Activated naive CD8-positive, alpha-beta T cell treated with anti-CD3 and anti-CD28 coated beads, Interleukin-2, amount 50 U/mL, for 16 hours (primary cell): ENCODE results near the gene CCNL2.
A peak's percentile ranks its signal among the peaks of the same experiment; 100 is the strongest.
"Not testable (repeated sequence)": the region's sequence is repeated elsewhere in the genome, so short reads cannot be mapped to it uniquely, and the experiment has no call there.

ENCODE experiments used
- DNase-seq: peaks from one replicate; pipeline ENCODE4 v3.0.0-alpha.2; 2020; ENCODE audit warnings: low read depth, low spot score

CCNL2 gene

DNA sequence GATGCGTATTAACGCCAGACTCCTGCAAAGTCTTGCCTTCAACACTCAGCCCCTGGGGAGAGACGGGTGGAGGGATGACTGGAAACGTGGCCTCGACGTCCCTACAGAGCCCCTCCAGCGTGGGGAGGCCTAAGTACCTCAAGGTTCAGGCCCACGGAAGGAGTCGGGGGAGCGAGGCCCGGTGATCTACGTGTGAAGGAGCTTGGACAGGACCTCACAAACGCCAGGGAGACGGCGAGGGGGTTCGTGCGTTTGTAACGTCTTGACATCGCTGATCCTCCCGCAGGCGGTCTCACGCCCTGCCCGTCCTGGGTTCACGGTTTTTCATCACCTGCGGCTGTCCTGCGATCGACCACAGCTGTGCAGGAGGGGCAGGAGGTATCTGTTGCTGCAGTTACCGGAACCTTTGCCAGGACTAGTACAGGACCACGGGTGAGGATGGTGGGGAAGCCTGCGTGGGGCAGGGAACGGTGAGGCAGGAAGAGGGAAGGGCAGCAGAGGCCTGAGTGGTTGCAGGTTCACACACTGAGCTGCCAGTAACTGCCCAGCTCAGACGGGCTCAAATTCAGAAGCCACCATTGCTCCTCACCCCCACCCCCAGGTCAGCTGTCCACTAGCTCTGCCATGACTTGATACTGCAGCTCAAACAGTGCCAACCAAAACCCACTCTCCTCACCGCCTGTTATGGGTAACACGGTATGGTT, 889 bp upstream of the CCNL2 start:
- no peak for DNase-seq

DNA sequence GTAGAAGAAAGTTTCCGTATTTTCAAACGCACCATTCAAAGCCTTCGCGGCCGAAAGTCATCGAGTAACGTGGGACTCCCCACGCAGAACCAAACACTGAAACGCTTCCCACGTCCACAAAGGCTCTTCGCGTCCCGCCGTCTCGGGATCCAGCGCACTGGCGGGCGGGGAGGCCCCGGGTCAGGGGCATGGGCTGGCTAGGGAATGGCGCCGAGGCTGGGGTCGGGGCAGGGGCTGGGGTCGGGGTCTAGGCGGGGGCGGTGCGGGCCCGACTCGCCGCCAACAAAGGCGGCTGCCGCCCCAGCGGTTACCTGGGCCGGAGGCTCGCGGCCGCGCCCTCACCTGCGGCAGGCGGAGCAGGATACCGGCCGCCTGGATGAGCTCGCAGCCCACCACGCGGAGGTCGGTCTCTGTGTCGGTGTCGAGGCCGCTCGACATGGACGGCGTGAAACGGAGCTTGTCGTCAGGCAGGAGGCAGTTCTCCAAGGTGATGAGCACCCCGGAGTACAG, 403 bp downstream of the CCNL2 start:
- DNase-seq = no peak

DNA sequence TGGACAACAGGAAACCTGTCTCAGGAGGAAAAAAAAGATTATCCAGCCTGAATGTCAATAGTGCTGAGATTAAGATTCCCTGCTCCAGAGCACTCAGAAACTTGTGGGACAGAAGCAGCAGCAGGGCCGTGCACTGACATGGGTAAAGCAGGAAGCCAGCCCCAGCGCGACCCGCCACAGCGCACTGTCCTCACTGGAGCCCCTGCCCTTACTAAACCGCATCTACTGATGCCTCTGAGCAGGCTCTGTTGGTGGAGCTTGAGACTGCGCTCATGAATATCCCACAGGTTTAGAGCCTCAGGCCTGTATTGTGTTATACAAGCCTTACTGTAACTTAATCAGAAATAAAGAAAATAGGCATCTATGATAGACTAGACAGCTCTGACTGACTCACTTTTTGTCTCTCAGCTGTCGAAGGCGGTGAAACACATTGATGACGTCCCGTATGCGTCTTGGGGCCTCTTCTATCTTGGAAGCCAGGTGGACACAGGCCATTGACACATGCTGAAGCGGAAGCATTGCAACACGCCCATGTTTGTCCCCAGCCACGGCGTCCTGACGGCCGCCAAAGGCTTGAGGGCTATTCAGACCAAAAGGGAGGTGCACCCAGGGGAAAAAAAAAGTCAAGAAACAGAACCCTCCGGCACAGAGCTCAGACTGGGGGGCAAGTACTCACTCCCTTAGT, 1.2 kb downstream of the CCNL2 start:
- no peak for DNase-seq

DNA sequence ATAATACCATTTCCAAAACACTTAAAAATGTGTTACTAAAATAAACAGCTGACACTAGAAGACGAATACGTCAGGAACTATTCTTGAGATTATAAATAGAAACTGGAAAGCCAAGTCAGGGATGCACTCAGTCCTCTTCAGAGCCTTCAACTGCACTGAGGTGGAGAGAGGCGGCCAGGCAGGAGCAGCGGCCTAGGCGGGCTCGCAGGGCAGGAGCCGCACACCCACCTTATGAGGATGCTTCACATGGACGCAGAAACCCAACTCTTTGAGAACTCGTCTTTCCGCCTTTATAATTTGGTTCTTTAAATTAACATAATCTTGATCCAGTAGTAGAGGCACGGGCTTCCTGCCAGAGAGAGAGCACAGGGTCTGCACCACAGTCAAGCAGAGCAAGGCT, 4.0 kb downstream of the CCNL2 start:
- DNase-seq = no peak

DNA sequence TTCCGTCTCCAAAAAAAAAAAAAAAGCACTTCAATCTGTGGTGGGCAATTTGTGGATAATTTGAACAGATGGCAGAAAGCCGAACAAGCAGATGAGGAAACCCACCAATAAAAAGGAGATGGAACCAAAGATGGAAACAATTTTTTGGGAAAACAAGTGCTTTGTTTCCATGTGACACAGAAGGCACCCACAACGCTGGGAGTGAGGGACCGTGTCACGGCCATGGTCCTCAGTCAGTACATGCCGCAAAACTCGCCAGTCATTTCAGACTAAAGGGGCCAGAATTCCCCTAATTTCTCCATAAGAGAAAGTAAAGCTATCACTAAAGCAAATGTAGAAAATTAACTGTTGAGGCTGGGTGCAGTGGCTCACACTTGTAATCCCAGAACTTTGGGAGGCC, 5.0 kb downstream of the CCNL2 start:
- no peak for DNase-seq

DNA sequence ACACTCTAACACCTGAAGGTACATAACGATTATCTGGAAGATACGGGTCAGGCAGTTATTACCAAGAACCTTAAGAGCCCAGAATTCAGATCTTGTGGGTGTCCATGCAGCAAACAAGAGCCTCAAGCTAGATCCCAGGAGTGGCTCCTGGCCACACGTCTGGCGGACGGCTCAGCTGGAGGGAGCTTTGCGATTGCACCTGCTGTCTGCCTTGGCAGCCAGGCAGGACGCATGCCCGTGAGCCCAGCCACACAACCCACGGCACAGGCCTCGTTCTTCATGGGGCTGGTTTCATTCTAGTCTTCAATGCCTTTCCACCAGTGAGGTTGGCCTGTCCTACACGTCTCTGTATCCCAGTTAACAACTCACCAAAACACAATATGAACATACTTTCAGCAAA, 5.7 kb downstream of the CCNL2 start:
- no peak for DNase-seq

DNA sequence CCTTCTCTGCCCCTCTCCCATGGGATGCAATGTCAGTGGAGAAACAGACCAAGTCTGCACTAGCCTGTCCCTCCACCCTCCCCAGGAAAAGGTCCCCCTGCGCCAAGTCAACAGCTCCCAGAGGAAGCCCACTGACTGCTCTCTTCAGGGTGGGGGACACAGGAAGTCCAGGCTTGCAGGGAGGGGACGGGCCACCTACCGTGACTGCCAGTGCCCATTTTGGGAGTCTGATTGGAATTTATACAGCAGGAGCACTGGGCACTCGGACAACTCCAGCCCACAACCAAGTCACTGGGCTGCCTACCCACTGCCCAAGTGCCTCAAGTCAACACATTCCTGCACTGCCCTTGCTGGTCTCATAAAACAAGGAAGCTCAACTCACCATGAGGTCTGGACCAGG, 6.1 kb downstream of the CCNL2 start:
- no peak for DNase-seq

DNA sequence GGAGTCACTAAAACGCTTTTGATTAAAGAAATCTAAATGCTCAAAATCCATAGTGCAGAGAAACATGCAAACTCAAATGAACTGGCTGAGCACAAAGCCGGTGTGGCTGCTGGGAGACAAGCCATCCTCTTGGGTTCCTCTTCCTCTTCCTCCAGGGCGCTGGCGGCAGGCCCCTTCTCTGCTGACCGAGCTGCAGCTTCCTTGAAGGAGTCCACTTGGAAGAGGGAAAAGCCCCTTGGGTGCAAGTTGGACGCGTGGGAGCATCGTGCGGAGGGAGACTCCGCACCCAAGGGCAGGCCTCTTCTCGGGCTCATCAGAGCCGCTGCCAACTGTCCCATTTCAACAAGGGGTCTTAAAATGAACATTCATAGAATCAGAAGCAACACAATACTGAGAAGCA, 7.9 kb downstream of the CCNL2 start:
- no peak for DNase-seq

DNA sequence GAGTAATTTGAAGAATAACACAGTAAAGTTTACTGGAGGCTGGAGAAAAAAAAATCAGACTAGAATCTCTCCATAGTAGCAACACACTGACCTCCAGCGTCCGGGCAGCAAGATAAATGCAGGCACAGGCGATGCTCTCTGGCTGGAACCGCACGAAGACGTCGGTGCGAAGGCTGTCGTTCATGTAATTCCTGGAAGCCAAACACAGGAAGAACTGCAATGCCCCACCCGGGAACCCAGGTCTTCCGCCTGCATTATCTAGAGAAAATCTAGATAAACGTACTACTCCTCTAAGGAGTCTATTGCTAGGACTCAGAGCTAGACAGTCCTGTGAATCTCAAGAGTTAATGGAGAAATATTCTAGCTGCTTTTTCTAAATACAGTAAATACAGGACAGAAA, 8.5 kb downstream of the CCNL2 start:
- DNase-seq = no peak

DNA sequence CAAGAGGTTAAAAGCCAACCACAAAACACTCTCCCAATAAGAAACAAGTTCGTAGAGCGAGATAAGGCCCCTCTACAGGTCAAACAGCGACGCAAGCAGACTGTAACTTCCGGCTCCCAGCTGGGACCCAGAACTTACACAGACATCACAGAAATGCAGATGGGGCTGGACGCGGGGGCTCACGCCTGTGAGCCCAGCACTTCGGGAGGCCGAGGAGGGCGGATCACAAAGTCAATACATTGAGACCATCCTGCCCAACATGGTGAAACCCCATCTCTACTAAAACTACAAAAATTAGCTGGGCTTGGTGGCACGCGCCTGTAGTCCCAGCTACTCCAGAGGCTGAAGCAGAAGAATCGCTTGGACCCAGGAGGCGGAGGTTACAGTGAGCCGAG, 11.1 kb downstream of the CCNL2 start:
- no peak for DNase-seq

DNA sequence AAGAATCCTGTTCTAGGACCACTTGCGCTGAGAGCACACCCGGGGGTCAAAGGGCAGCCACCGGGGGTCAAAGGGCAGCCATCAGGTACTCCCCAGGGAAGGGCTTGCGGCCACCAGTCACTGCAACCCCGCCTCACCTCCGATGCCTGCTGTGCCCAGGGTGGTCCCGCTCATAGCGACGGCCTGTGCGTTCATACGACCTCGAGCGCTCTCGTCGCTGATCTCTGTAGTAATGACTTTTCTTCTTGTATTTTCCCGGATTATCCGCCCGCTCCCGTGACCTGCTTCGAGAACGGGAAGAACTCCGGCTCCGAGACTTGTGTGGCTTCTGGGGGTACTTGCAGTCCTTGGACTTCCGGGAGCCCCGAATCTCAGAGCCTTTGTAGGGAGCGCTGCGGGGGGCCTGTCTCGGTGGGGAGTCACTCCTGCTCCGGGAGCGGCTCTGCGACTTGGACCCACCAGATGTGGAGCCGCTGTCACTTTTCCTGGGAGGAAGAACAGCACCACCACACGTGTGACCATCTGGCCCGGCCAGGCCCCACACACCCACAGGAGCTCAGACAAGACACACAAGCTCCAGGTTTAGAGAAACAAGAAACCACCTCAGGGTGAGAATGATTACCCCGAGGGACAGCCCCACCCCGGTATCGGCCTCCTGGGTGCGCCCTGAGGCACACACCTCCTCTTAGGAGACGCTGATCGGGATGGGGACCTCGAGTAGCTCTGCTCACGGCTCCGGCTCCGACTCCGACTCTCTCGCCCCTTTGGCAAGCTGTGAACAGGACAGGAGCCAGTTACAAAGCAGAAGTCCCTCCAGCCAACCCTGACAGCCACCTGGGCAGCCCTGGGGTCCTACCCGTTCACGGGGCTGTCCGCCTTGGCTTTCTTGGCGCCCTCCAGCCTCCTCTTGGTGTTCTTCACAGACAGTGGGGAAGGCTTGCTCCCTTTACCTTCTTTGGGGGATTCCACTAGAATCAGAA, 11.7 kb downstream of the CCNL2 start:
- DNase-seq = no peak

DNA sequence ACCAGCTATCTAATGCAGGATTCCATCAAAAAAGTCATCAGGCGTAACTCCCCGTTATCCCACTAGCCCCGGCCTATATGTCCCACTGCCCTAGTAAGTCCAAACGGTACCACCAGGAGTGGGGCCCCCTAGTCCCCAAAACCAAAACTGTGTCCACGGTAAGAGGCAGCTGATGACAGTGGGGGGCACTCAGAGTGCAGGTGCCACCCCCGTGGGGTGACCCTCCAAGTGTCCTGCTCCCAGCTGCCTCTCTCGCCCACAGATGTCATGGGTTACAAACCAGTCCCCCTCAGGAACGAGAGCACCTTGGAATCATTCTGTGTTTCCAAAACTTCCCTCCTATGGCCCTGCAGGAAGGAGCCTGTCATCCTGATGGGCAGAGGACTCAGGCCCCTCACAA, 13.2 kb downstream of the CCNL2 start:
- DNase-seq = no peak

DNA sequence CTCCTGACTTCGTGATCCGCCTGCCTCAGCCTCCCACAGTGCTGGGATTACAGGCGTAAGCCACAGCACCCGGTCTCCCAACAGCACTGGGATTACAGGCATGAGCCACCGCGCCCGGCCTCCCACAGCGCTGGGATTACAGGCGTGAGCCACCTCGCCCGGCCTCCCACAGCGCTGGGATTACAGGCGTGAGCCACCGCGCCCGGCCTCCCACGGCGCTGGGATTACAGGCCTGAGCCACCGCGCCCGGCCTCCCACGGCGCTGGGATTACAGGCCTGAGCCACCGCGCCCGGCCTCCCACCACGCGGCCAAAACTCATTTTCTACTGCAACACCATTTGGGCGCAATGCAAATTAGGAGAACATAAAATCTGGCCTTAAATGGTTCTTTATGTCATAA, 13.8 kb downstream of the CCNL2 start:
- DNase-seq = not testable (repeated sequence)

DNA sequence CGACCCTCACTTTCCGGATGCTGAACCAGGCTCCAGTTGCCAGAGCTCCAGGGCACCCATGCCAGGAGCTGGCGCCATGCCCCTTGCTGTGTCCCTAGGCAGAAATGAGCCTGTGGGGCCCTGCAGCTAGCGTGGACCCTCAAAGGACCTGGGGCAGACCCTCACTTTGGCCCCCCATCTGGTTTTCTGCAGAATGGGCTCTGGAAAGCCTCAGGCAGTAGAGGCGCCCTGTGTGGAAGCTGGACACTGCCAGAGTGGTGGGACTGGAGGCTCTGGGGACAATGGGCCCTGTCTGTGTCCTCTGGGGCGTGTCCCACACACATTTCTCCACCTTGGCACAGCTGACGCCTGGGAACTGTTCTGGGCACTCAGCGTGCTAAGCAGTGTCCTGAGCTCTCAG, 17.8 kb downstream of the CCNL2 start:
- DNase-seq = no peak

DNA sequence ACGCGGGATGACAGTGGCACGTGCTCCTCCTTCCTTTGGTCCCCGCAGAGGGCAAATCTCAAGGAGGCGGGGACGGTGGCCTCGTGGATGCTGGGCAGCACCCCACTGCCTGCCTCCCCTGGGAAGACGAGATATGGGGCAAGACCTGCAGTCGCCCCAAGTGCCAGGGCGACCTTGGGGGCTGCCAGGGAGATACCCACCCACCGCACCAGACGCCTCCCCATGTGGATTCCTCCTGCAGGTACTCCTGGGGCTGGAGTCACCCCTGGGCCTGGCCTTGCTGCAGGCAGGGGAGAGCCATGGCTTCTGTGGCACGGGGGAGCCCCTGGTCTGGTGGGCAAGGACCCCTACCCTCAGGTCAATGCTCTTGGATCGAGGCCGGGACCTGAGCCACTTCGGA, 18.3 kb downstream of the CCNL2 start:
- DNase-seq = no peak

DNA sequence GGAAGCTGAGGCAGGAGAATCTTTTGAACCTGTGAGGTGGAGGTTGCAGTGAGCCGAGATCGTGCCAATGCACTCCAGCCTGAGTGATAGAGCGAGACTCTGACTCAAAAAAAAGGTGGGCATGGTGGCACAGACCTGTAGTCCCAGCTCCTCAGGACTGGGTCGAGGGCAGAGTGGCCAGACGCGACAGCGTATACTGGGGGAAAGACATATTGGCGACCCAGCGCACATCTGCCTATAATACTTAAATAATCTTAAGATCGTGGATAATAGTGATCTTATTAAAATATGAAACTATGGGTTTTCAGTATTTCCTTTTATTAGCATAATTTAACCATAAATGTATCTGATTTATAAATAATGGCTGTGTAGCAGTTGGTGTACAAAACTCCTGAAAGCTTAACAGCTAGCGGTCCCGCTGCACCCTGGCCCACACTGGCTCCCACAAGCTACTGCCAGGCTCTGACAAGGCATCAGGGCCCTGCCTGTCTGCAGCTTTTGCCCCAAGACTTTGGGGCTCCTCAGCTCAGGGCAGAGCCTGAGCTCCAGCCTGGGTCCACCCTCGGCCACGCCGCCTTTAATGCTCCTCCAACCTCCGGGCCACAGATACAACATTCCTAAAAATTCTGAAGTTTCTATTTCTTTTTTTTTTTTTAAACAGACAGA, 21.5 kb downstream of the CCNL2 start:
- DNase-seq = no peak

DNA sequence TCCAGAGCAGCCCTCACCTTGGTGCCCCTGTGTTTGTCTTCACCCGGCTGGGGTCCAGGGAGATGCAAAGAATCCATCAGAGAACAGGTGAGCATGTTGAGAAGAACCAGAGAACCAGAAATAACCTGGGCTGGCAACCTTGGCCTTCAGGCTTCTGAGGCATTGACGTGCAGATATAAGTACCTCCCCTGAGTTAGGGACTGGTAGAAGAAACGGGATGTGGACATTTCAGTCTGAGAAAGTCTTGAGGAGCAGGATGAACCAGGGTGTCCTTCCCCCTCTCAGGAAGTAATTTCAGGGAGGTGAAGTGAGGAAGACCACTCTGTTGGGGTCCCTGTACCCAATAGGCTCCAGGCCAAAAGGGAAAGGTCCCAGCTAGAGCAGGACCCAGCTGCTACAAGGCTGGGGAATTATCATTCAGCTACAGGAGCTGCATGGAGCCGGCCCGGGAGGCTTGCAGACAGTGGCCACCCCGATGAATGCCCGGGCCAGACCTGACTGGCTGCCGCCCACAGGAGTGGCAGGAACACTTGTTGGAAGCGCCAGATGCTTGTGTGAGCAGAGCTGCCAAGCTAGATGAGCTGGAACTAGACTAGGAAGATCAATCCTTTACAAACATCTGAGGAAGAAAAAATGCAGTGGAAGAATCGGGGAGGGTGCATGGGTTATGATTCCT, 22.4 kb downstream of the CCNL2 start:
- DNase-seq = no peak

DNA sequence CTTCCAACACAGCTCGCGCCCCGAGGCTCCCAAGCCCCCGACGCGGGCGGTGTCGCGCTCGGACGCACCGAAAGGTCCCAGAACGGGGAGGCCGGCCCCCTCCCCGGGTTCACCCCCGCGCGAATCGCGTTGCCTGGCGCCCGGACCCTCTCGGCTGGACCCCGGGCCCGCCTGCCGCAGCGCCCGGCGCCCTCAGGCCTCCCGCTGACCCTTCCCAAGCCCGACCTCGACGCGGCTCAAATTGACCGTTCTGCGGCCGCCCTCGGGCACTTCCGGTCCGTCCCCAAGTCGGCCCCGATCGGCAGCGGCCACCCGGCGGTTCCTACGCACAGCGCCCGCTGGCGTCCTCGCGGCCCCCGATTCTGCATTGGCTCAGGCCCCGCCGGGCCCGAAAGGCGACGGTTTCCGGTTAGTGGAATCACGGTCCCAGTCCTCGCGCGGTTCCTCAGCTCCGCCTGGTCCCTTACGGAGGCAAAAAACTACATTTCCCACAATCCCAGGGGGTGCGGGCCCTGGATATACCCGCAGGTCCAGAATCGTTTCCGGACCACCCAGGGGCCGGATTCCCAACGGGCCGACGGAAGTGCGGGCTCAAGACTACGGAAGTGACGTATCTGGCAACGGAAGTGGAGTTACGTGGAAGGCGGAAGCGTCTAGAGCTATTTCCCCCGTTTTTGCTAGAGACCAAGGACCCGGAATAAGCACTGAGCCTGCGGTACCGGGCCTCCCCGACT, 24.0 kb downstream of the CCNL2 start, which contains the start of gene AURKAIP1:
AURKAIP1 (minus strand) TSS at position 279 of the 734 bp plus-strand sequence. CDS start 451 bp downstream, outside the sequence.
- peak; percentile 91 for DNase-seq

DNA sequence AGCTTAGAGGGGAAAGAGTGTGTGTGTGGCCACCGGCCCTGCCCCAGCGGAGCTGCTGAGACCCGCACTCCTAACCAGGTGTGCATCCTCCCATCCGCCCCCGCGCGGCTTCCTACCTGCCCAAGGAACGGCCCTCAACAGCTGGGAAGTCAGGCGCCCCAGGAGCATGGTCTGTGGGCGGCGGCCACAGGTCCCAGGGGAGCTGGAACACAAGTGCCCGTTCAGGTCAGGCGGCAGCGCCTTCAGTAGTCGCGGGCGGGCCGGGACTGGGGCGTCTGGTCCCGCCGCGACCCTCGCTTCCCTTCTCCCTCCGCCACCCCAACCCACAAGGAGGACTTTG, 24.6 kb downstream of the CCNL2 start:
- no peak for DNase-seq

DNA sequence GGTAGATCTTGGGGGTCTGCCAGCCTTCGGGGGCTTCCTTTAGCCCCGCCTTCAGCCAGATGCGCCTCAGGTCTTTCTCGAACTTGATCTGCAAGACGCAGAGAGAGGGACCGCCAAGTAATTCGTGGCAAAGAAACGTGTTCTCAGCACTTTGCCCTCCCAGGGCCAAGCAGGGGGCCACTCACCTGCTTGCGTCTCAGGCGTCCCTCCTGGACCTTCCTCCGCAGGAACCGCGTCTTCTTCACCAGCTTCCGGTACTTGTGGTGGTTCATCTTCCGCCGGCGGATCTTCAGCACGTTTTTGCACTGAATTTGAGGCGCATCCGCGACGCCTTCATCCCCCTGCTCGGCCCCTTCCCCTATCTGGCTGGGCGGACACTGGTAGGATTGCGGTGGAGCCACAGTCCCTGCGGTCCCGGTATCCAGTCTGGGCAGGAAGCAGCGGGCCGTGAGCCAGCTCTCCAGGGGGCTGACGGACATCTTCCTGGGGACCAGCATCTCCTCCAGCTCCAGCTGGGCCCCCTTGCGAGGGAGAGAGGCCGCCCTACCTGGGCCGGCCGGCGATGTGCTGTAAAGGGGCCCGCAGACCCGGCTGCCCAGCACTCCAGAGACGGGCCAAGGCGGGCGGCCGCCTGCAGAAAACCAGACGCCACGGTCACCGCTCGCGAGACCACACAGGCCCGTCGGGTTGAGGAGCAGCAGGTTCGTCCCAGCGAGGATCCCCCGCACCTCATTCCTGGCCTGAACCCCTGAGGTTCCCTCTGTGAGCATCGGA, 25.1 kb downstream of the CCNL2 start:
- DNase-seq = no peak
